ENCODE data around the gene LRRC42. TPM values are rescaled to one million over a fixed set of nuclear protein-coding genes. Genes with fewer than 3 reads are reported as not detected.
"Not testable (repeated sequence)": the region's sequence is repeated elsewhere in the genome, so short reads cannot be mapped to it uniquely, and the experiment has no call there.

Gene LRRC42
- polyA plus RNA-seq, 4 donors, result 43.7 to 48.2 (median 44.4) TPM

- no peak for DNase-seq (ENCODE audit: low read depth in 4 of 4, low spot score in 3 of 4)
Observed at GRCh38 chr1:54002544-54003248, 56.5 kb downstream of the LRRC42 start.

- no peak for DNase-seq (ENCODE audit: low read depth in 4 of 4, low spot score in 3 of 4)
Observed at GRCh38 chr1:54003249-54003646, 57.1 kb downstream of the LRRC42 start.

- DNase-seq (ENCODE audit: low read depth in 4 of 4, low spot score in 3 of 4), result not testable (repeated sequence)
Observed at GRCh38 chr1:54003750-54004480, 57.8 kb downstream of the LRRC42 start.

- no peak for DNase-seq (ENCODE audit: low read depth in 4 of 4, low spot score in 3 of 4)
Observed at GRCh38 chr1:54004481-54005049, 58.4 kb downstream of the LRRC42 start.

- no peak for DNase-seq (ENCODE audit: low read depth in 4 of 4, low spot score in 3 of 4)
Observed at GRCh38 chr1:54006508-54006907, 60.4 kb downstream of the LRRC42 start.

GRCh38 chr1:54007613-54008012, 61.5 kb downstream of the LRRC42 start:
- DNase-seq (ENCODE audit: low read depth in 4 of 4, low spot score in 3 of 4), result no peak

- DNase-seq (ENCODE audit: low read depth in 4 of 4, low spot score in 3 of 4), result no peak
Observed at GRCh38 chr1:54008876-54009275, 62.7 kb downstream of the LRRC42 start.

- DNase-seq (ENCODE audit: low read depth in 4 of 4, low spot score in 3 of 4), result no peak
Observed at GRCh38 chr1:54009406-54009805, 63.3 kb downstream of the LRRC42 start.

- DNase-seq (ENCODE audit: low read depth in 4 of 4, low spot score in 3 of 4), result no peak
Observed at GRCh38 chr1:54010415-54011117, 64.4 kb downstream of the LRRC42 start.

- no peak for DNase-seq (ENCODE audit: low read depth in 4 of 4, low spot score in 3 of 4)
Observed at GRCh38 chr1:54011316-54012007, 65.3 kb downstream of the LRRC42 start.

GRCh38 chr1:54012008-54012325, 65.8 kb downstream of the LRRC42 start:
- DNase-seq (ENCODE audit: low read depth in 4 of 4, low spot score in 3 of 4), result no peak

- no peak for DNase-seq (ENCODE audit: low read depth in 4 of 4, low spot score in 3 of 4)
Observed at GRCh38 chr1:54012863-54013262, 66.7 kb downstream of the LRRC42 start.

- no peak for DNase-seq (ENCODE audit: low read depth in 4 of 4, low spot score in 3 of 4)
Observed at GRCh38 chr1:54013393-54014008, 67.4 kb downstream of the LRRC42 start.

GRCh38 chr1:54014009-54014629, 68.0 kb downstream of the LRRC42 start:
- no peak for DNase-seq (ENCODE audit: low read depth in 4 of 4, low spot score in 3 of 4)

GRCh38 chr1:54016343-54017282, 70.5 kb downstream of the LRRC42 start:
- DNase-seq (ENCODE audit: low read depth in 4 of 4, low spot score in 3 of 4), result no peak
